Measurements from ENCODE around the gene OVOL3.
"Not testable (repeated sequence)": the region's sequence is repeated elsewhere in the genome, so short reads cannot be mapped to it uniquely, and the experiment has no call there.

The OVOL3 gene

GRCh38 chr19:36110487-36111199 is at the start of gene OVOL3:
TSS of gene OVOL3 (plus strand) at chr19:36111143. CDS start at chr19:36111203, 60 bp downstream.
- DNase-seq (ENCODE audit: low spot score), result no peak

GRCh38 chr19:36061367-36061766 is 49.6 kb upstream of the OVOL3 start:
- no peak for DNase-seq (ENCODE audit: low spot score)

DNA sequence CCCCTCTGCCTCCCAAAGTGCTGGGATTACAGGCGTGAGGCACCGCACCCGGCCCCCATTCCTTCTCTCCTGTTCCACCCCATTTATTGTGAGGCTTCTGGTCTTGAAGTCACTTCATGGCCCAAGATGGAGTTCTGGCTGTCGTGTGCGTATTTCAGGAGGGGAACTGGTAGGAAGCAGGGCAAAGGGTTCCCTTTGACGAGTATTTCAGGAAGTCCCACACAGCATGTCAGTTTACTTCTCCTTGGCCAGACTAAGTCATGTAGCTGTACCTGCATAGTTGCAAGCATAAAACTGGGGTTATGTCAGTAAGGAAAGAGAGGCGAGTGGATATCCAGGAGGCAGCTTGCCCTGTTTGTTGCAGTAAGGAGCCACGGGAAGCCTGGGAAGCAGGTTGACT is 46.1 kb upstream of the OVOL3 start:
- DNase-seq (ENCODE audit: low spot score), result no peak

DNA sequence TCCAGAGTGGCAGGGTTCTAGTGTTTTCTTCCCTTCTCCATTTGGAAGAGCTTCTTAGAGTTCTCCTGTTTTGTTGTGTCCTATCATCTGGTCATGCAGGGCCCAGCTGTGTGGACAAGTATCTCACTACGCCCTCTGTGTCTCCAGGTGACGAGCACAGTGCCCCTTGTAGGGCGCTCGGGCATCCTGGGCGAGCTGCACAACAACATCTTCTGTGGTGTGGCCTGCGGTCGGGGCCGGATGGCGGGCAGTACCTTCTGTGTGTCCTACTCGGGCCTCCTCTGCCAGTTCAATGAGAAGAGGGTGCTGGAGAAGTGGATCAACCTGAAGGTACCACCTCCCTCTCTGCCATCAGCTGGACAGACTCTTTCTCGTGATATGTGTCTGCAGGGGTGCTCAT is 43.3 kb upstream of the OVOL3 start:
- no peak for DNase-seq (ENCODE audit: low spot score)

GRCh38 chr19:36068810-36069499 is 42.0 kb upstream of the OVOL3 start:
- DNase-seq (ENCODE audit: low spot score), result not testable (repeated sequence)

DNA sequence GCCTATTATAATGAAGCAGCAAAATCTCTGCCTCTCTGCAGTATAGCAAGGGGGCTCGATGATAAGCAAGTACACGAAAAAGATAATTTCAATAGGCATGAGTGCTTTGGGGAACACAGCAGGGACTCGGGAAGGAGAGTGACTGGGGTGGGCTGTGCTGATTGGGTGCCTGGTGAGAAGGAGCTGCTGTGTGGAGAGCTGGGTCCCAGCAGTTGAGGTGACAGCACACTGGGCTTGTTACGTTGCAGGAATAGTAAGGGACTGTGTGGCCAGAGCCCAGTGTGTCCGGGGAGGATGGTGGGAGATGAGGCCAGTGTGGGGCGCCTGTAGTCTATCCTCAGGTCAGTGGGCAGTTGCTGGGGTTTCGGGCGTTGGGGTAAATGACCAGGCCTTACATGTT is 38.9 kb upstream of the OVOL3 start:
- no peak for DNase-seq (ENCODE audit: low spot score)

- no peak for DNase-seq (ENCODE audit: low spot score)
Measured at GRCh38 chr19:36073121-36073876, 37.6 kb upstream of the OVOL3 start.

GRCh38 chr19:36079389-36079945 is 31.5 kb upstream of the OVOL3 start:
- no peak for DNase-seq (ENCODE audit: low spot score)

- peak; percentile 88 for DNase-seq (ENCODE audit: low spot score)
Measured at GRCh38 chr19:36081385-36081784, 29.6 kb upstream of the OVOL3 start.

- no peak for DNase-seq (ENCODE audit: low spot score)
Measured at GRCh38 chr19:36081894-36082293, 29.0 kb upstream of the OVOL3 start.

- DNase-seq (ENCODE audit: low spot score), result no peak
Measured at GRCh38 chr19:36082916-36083315, 28.0 kb upstream of the OVOL3 start.

DNA sequence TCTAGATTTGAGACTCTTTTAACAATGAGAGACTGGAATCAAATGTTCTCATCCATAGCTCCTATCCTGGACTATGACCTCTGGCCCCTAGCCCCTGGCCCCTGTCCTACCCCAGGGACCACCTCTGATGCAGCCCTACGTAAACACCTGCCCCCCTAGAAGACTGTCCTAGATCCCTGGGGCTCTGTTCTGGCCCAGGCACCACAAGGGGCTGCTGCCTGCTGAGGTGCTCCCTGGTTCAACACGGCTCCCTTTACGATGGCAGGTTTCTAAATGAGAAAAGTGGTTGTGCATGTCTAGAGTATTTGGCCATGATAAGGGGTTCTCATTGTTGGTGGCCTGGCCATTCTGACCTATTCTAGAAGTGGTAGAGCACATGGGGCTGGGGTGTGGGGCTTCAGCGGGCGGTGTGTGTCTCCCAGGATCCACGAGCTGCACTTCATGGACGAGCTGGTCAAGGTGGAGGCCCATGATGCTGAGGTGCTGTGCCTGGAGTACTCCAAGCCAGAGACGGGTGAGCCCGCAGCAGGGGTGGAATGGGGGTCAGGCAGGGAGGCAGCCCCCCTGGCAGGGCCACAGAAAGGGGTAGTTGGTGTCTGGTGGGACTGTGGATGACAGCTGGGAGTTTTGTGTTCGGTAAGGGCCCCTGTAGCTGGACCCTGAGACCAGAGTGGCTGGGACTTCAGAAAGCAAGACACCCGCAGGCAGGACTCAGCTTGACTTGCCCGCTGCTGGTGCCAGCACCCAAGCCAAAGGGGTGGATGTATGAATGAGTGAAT is 26.5 kb upstream of the OVOL3 start:
- DNase-seq (ENCODE audit: low spot score), result no peak

DNA sequence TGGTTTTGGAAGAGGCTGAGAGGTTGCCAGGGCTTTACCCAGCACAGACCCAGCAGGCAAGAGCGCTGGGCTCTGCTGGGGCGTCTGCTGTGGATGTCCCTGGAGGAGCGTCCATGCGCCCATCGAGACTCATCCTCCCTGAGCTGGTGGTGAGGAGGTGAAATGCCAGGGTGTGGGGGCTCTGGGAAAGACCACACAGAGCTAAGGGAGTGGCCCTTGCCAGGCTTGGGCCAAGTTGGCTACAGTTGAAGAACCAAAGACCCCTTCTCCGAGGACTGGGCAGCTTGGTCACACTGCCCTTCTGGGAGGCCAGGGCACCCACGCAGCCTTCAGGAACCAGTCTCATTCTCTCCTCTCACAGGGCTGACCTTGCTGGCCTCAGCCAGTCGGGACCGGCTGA is 24.6 kb upstream of the OVOL3 start:
- no peak for DNase-seq (ENCODE audit: low spot score)

DNA sequence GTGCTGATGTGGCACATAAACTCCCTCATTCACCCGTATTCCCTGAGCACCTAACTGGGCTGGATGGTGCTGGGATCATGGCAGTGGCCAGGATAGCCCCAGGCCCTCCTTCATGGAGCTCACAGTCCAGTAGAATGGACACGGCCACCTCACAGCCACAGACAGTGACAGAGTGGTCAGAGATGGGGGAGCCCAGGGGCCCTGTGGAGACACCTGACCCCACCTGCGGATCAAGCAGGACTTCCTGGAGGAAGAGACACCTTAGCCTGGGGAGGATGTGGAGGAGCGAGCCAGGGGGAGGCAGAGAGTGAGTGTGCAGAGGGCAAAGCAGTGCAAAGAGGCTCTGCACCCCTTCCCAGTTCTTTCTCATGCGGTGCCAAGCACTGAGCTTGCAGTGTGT is 21.1 kb upstream of the OVOL3 start:
- DNase-seq (ENCODE audit: low spot score), result no peak

DNA sequence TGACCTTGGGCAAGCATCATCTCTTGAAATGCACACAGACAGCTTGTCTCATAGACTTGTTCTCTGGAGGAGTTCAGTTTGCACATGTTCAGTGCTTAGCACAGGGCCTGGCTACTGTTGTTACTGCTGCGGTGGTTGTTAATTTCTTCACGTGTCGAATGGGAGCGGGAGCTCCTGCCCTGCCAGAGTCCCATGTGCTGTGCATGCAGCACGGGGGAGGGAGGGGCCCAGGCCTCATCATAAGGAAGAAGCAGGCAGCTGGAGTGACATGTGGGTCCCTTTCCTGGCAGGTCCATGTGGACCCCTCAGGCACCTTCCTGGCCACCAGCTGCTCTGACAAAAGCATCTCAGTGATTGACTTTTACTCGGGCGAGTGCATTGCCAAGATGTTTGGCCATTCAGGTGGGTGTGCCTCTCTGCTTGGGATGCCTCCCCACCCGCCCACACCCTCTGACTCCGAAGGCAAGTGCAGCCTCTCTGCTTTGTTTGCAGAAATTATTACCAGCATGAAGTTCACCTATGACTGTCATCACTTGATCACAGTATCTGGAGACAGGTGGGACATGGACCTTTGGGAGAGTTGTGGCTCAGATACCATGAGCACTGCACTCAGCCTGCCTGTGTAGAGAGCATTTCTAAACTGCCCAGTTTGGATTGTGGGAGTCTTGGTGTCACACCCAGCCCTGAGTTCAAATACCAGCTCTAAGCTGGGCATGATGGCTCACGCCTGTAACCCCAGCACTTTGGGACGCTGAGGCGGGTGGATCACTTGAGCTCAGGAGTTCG is 19.8 kb upstream of the OVOL3 start:
- no peak for DNase-seq (ENCODE audit: low spot score)

DNA sequence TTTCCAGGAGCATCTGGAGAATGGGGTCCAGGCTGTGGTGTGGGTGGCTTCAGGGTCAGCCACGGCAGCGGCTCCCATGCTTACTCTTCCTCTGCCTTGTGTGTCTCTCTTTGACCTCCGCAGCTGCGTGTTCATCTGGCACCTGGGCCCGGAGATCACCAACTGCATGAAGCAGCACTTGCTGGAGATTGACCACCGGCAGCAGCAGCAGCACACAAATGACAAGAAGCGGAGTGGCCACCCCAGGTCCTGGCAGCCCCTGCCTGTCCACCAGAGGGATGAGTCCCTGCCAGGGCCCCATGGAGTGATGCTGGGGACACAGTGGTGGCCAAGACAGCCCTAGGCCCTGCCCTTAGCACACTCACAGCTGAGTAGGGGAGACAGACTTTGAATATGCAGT is 18.4 kb upstream of the OVOL3 start:
- no peak for DNase-seq (ENCODE audit: low spot score)

- DNase-seq (ENCODE audit: low spot score), result no peak
Measured at GRCh38 chr19:36093146-36093662, 17.7 kb upstream of the OVOL3 start.

GRCh38 chr19:36093687-36094086 is 17.3 kb upstream of the OVOL3 start:
- DNase-seq (ENCODE audit: low spot score), result peak; percentile 82

GRCh38 chr19:36097036-36097435 is 13.9 kb upstream of the OVOL3 start:
- peak; percentile 95 for DNase-seq (ENCODE audit: low spot score)

GRCh38 chr19:36099166-36099785 is 11.7 kb upstream of the OVOL3 start:
- no peak for DNase-seq (ENCODE audit: low spot score)
